ENCODE results near the gene LTV1. TPM values are rescaled to one million over a fixed set of nuclear protein-coding genes. Genes with fewer than 3 reads are reported as not detected.

Gene LTV1
- total RNA-seq, 6 experiments from 2014 or later: 28.8 to 35.0 (median 33.6) TPM

GRCh38 chr6:143877584-143878271 lies 34.6 kb downstream of the LTV1 start:
- H3K36me3 Mint-ChIP-seq (ENCODE audit: low read depth): peaks cover 10% of the 10 kb centered on the region; the same call in 1 of the 2 replicates
- peaks cover 5% of the 10 kb centered on the region; the same call in 1 of the 2 replicates for H3K4me1 Mint-ChIP-seq (ENCODE audit: low read depth)
- no peaks in the 10 kb centered on the region for H3K27me3 Mint-ChIP-seq (ENCODE audit: insufficient read depth)
- H3K4me3 Mint-ChIP-seq: no peak overlapping the region
- H3K9me3 Mint-ChIP-seq: peaks cover 28% of the 10 kb centered on the region
- no peak overlapping the region for H3K27ac Mint-ChIP-seq
- no peak for DNase-seq
- TF ChIP-seq CTCF (IDR thresholded peaks at IDR 0.05): no peak

GRCh38 chr6:143878272-143878760 lies 35.2 kb downstream of the LTV1 start:
- Mint-ChIP-seq H3K4me3 (no peak overlapping the region), H3K9me3 (peaks cover 28% of the 10 kb centered on the region), H3K27me3 (ENCODE audit: insufficient read depth) (no peaks in the 10 kb centered on the region; the same call in 1 of the 2 replicates), H3K27ac (no peak overlapping the region), H3K4me1 (ENCODE audit: low read depth) (peaks cover 5% of the 10 kb centered on the region; the same call in 1 of the 2 replicates), H3K36me3 (ENCODE audit: low read depth) (peaks cover 10% of the 10 kb centered on the region; the same call in 1 of the 2 replicates)
- no peak for DNase-seq
- TF ChIP-seq CTCF (IDR thresholded peaks at IDR 0.05): no peak

GRCh38 chr6:143880412-143880811 lies 37.3 kb downstream of the LTV1 start:
- H3K4me1 Mint-ChIP-seq (ENCODE audit: low read depth): peaks cover 5% of the 10 kb centered on the region; the same call in 1 of the 2 replicates
- peaks cover 22% of the 10 kb centered on the region for H3K9me3 Mint-ChIP-seq
- DNase-seq: no peak
- TF ChIP-seq CTCF (IDR thresholded peaks at IDR 0.05): no peak
- H3K4me3 Mint-ChIP-seq: no peak overlapping the region
- no peaks in the 10 kb centered on the region; the same call in 1 of the 2 replicates for H3K27me3 Mint-ChIP-seq (ENCODE audit: insufficient read depth)
- H3K27ac Mint-ChIP-seq: no peak overlapping the region
- peaks cover 10% of the 10 kb centered on the region; the same call in 1 of the 2 replicates for H3K36me3 Mint-ChIP-seq (ENCODE audit: low read depth)

- Mint-ChIP-seq H3K9me3 (peaks cover 13% of the 10 kb centered on the region), H3K27me3 (ENCODE audit: insufficient read depth) (no peaks in the 10 kb centered on the region; the same call in 1 of the 2 replicates), H3K36me3 (ENCODE audit: low read depth) (peaks cover 10% of the 10 kb centered on the region; the same call in 1 of the 2 replicates), H3K4me1 (ENCODE audit: low read depth) (no peaks in the 10 kb centered on the region), H3K4me3 (no peak overlapping the region), H3K27ac (no peak overlapping the region)
- DNase-seq: no peak
- TF ChIP-seq CTCF (IDR thresholded peaks at IDR 0.05): no peak
Observed at GRCh38 chr6:143882401-143882930, 39.3 kb downstream of the LTV1 start.

- Mint-ChIP-seq H3K4me3 (no peak overlapping the region), H3K36me3 (ENCODE audit: low read depth) (no peaks in the 10 kb centered on the region; the same call in 1 of the 2 replicates), H3K27me3 (ENCODE audit: insufficient read depth) (no peaks in the 10 kb centered on the region; the same call in 1 of the 2 replicates), H3K27ac (no peak overlapping the region), H3K4me1 (ENCODE audit: low read depth) (no peaks in the 10 kb centered on the region), H3K9me3 (no peaks in the 10 kb centered on the region; the same call in 1 of the 2 replicates)
- no peak for TF ChIP-seq CTCF (IDR thresholded peaks at IDR 0.05)
- DNase-seq: no peak
Observed at GRCh38 chr6:143884216-143884900, 41.2 kb downstream of the LTV1 start.

All from HFFc6 (cell line).